HG03439 (cell line): ENCODE results near the gene PPWD1.
A peak's percentile ranks its signal among the peaks of the same experiment; 100 is the strongest.
"Not testable (repeated sequence)": the region's sequence is repeated elsewhere in the genome, so short reads cannot be mapped to it uniquely, and the experiment has no call there.

Source experiments
- ATAC-seq: cut with Tn5 transposase; IDR thresholded peaks from one replicate; pipeline ENCODE4 v1.9.1; 2021; ENCODE audit warnings: mild to moderate bottlenecking, moderate library complexity; ENCODE audit not compliant: unreplicated experiment

The PPWD1 gene

GRCh38 chr5:65562731-65563701, at the start of gene PPWD1, which contains the start of gene CENPK:
Gene PPWD1, plus strand, starts transcription at chr5:65563296. Its CDS starts 15 bp downstream, at chr5:65563311.
Gene CENPK, minus strand, starts transcription at chr5:65563168. Its CDS starts 8,261 bp downstream, at chr5:65554907.
- ATAC-seq = peak; percentile 99

GRCh38 chr5:65525726-65526125, 37.4 kb upstream of the PPWD1 start:
- ATAC-seq = no peak

GRCh38 chr5:65530904-65531303, 32.2 kb upstream of the PPWD1 start:
- ATAC-seq = no peak

DNA sequence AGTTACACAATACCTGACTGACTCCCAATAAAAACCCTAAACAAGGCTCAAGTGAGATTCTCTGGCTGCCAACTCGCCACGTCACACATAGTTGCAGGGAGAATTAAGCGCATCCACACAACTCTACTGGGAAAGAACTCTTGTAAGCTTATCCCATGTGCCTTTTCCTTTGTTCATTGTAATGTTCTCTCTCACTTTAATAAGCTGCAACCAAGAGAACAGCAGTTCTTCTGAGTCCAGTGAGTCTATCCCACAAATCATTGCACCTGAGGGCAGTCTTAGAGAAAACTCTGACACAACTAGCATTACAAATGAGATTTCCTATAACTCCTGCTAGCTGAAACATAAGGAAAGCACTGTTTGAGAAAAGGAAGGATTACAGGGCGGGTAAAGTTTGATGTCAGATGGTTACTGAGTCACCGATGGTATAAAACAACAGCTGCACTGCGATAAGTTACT, 27.5 kb upstream of the PPWD1 start:
- ATAC-seq = no peak

GRCh38 chr5:65539827-65540226, 23.3 kb upstream of the PPWD1 start:
- no peak for ATAC-seq

- ATAC-seq = no peak
These were observed 18.6 kb upstream of the PPWD1 start for GRCh38 chr5:65544473-65544872.

DNA sequence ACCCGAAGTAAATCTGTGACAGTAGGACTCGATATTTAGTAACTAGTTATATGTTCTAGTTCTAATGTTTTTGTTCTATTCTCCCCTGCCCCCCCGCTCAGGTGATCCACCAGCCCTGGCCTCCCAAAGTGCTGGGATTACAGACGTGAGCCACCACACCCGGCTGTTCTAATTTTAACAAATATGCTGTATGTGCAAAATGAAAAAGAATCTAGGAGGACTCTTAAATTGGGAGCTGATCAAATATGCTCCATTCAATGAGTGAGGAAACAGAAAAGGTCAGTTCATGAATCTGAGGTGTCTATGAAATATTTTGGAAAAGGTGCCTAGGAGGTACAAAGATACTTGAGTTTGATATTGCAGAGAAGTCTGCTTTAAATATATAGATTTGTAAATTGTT, 17.0 kb upstream of the PPWD1 start:
- no peak for ATAC-seq

GRCh38 chr5:65548281-65548680, 14.8 kb upstream of the PPWD1 start:
- ATAC-seq = no peak

GRCh38 chr5:65553941-65554340, 9.2 kb upstream of the PPWD1 start:
- ATAC-seq = no peak

- ATAC-seq = no peak
These were observed 7.8 kb upstream of the PPWD1 start for GRCh38 chr5:65555287-65555686.

DNA sequence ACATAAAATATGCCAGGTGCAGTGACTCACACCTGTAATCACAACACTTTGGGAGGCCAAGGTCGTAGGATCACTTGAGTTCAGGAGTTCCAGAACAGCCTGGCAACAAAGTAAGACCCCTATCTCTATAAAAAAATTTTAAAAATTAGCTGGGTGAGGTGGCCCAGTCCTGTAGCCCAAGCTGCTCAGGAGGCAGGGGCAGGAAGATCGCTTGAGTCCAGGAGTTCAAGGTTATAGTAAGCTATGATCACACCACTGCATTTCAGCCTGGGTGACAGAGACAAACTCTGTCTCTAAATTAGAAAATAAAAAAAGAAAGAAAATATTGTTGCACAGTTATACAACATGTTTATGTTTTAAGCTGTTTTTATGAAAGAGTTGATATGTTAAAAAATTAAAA, 6.9 kb upstream of the PPWD1 start:
- ATAC-seq = no peak

GRCh38 chr5:65556718-65557117, 6.4 kb upstream of the PPWD1 start:
- ATAC-seq = no peak

GRCh38 chr5:65563777-65564176, 681 bp downstream of the PPWD1 start:
- no peak for ATAC-seq

DNA sequence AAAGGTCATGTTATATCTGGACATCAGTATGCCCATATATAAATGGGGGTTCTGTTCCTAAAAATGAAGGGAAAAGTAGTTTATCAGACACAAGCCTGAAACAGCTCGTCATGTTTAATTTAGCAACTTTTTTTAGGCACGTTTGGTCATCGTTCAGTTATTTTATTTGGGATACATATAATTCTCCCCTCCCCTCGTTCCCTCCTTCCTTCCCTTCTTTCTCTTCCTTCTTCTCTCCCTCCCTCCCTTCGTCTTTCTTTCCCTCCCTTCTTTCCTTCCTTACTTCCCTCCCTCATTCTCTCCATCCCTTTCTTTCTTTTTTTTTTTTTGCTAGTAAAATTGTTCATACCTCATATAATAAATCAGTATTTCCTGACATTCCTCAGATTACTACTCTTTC, 3.4 kb downstream of the PPWD1 start:
- ATAC-seq = no peak

- ATAC-seq = no peak
These were observed 7.6 kb downstream of the PPWD1 start for GRCh38 chr5:65570598-65571226.

DNA sequence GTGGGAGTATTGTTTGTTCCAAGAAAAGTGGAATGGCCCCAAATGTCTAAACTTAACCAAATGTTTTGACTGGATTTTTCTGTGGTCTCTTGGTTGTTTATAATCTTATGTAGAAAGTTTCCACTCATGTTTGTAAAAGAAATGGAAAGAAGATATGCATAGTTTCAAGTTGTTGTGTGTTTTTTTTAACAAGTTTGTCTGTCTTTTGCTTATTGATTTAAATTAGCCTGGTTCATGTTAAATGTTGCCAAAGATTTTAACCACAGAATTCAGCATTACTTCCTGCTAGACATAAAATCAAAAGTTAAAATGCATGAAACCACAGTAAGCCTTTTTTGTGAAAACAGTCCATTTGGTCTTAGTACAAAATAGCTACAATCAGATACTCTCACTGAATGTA, 14.0 kb downstream of the PPWD1 start:
- ATAC-seq = no peak

DNA sequence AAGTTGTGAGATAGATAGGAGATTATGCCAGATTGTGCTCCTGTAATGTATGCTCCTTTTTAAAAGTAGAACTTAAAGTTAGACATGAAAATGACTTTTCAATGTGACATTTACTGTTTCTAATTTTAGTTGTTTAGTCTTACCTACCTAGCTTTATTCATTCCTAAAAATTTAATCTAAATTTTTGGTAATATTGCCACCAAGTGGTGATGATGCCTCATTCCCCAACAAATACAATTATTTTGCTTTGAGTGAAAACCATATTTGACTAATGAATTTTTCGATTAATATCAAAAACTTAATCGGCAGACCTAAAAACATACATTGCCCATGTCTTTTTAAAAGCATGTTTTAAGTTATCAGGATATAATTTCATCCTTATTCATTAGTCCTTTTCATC, 25.6 kb downstream of the PPWD1 start:
- ATAC-seq = no peak

DNA sequence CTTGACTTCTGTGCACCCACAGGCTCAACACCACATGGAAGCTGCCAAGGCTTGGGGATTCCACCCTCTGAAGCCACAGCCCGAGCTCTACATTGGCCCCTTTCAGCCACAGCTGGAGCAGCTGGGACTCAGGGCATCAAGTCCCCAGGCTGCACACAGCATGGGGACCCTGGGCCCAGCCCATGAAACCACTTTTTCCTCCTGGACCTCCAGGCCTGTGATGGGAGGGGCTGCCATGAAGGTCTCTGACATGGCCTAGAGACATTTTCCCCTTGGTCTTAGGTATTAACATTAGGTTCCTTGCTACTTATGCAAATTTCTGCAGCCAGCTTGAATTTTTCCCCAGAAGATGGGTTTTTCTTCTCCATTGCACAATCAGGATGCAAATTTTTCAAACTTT, 38.7 kb downstream of the PPWD1 start:
- not testable (repeated sequence) for ATAC-seq

DNA sequence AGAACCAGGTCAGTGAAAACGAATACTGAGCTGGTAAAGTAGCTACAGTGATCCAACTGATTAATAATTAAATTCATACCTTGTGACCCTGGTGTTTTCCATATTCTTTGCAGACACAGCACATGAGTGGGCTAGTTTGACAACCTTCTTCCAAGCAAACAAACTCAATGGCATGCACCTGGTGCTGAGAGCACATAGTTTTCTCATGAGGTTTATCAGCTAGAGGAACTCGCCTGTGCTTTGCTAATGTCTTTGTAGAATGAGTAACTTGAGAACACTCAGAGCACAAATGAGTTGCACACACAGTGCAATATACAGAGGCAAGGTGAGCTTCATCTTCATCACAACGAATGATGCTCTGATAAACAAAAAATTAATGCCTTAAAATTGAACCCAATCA, 48.4 kb downstream of the PPWD1 start:
- no peak for ATAC-seq

DNA sequence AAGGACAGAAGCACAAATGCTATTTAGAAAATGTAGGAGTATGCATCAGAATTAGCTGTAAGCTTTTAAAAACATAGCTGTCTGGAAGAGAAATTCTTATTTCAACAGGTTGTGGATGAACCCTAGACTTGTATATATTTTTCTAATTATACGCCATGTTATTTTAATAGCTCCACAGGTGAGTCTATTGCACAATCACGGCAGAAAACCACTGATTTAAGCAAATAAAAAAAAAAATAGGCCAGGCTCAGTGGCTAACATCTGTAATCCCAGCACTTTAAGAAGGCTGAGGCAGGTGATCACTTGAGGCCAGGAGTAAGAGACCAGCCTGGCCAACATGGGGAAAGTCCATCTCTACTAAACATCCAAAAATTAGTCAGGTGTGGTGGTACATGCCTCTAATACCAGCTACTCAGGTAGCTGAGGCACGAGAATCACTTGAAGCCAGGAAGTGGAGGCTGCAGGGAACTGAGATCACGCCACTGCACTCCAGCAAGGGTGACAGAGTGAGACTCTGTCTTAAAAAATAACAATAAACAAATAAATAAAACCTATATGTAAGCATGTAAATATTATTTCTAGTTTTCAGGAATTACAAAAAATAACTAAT, 49.3 kb downstream of the PPWD1 start:
- ATAC-seq = no peak

DNA sequence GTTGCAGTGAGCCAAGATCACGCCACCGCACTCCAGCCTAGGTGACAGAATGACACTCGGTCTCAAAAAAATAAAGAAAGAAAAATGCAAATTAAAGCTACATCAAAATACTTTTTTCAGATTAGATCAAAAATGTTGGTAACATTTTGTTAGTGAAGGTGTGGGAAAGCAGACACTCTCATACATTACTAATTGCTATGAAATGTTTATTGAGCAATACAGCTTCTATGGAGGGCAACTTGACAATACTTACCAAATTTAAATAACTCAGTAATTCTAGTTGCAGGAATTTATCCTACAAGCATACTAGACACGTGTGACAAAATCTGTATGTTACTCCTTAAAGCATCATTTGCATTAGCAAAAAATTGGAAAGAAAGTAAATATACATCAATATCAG, 56.9 kb downstream of the PPWD1 start:
- ATAC-seq = no peak

DNA sequence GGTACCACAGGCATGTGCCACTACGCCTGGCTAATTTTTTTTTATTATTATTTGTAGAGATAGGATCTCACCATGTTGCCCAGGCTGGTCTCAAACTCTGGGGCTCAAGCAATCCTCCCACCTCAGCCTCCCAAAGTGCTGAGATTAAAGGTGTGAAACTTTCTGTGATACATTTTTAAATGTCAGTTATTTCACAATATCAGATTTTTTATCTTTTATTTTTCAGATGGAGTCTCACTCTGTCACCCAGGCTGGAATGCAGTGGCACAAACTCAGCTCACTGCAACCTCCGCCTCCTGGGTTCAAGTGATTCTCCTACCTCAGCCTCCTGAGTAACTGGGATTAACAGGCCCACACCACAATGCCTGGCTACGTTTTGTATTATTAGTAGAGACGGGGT, 58.9 kb downstream of the PPWD1 start:
- ATAC-seq = not testable (repeated sequence)
